DND-41 (cell line): Measurements from ENCODE around the gene VPS35.

Source experiments
- EZH2 ChIP-seq: IDR thresholded peaks from 3 replicates; pipeline ENCODE4 v1.6.1; 2012; ENCODE audit warnings: borderline replicate concordance, low read depth, mild to moderate bottlenecking, moderate library complexity, low read length, inconsistent platforms; ENCODE audit not compliant: severe bottlenecking
- TF ChIP-seq, protein P1 (sequence below): IDR thresholded peaks from 2 replicates; pipeline ENCODE4 v1.5.1; 2012; ENCODE audit warnings: borderline replicate concordance, low read length, moderate library complexity, mild to moderate bottlenecking; ENCODE audit not compliant: poor library complexity, severe bottlenecking; ENCODE audit errors: extremely low read depth

DNA sequence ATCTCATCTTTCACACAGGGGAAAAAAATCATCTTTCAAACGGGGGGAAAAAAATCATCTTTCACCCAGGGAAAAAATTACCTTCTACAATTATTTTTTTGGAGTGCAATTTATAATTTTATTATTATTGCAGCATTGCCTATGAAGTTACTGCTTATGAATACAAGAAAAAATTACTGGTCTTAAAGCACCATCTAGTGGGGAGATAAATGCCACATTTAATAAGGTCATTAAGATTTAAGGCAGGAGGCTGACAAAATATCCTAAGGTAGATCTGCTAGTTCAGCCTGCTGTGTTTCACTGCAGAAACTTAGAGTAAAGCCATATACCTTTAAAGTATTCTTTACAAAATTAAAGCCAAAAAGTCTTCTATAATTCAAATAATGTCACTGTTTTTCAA, 81.4 kb downstream of the VPS35 start:
- TF ChIP-seq, protein P1, sequence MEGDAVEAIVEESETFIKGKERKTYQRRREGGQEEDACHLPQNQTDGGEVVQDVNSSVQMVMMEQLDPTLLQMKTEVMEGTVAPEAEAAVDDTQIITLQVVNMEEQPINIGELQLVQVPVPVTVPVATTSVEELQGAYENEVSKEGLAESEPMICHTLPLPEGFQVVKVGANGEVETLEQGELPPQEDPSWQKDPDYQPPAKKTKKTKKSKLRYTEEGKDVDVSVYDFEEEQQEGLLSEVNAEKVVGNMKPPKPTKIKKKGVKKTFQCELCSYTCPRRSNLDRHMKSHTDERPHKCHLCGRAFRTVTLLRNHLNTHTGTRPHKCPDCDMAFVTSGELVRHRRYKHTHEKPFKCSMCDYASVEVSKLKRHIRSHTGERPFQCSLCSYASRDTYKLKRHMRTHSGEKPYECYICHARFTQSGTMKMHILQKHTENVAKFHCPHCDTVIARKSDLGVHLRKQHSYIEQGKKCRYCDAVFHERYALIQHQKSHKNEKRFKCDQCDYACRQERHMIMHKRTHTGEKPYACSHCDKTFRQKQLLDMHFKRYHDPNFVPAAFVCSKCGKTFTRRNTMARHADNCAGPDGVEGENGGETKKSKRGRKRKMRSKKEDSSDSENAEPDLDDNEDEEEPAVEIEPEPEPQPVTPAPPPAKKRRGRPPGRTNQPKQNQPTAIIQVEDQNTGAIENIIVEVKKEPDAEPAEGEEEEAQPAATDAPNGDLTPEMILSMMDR: peak; percentile 55
- TF ChIP-seq EZH2: no peak
